Astrocyte (in vitro differentiated cells and primary cell): Measurements from ENCODE around the gene OPRL1.

Experiments used
- EZH2 ChIP-seq: IDR thresholded peaks from 2 replicates; pipeline ENCODE4 v1.6.1; 2012; ENCODE audit warnings: mild to moderate bottlenecking, low read length, inconsistent platforms; ENCODE audit not compliant: insufficient read depth
- TF ChIP-seq, protein P1 (sequence below): IDR thresholded peaks from 2 replicates; pipeline ENCODE4 v1.5.1; 2011; ENCODE audit warnings: low read depth, mild to moderate bottlenecking, inconsistent platforms, low read length, moderate library complexity; ENCODE audit not compliant: insufficient read depth

DNA sequence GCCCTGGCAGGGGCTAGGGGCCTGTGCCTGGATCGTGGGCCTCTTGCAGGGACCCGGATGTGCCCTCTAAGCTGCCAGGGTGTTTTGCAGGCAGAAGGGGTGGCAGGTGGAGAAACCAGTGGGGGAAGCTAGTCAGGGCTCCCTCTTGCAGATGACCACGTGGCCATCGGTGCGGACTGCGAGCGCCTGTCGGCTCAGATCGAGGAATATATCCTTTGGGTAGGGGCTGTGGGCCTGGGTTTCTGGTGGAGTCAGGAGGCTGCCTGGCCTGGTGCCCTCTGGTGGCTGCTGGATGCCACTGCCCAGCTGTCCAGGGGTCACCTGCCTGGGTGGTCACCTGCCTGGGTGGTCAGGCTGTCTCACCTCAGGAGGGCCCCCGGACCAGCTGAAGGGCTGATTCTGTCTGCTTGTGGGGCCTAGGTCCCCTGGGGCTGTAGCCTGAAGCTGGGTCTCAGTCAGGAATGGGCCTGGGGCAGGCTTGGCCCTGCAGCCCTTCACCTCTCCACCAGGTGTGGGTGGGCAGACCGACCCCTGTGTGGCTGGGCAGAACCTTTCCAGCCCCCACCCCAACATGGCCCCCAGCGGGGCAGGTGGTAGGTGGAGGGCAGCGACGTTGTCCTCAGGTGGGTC lies 10.2 kb upstream of the OPRL1 start:
- TF ChIP-seq, protein P1, sequence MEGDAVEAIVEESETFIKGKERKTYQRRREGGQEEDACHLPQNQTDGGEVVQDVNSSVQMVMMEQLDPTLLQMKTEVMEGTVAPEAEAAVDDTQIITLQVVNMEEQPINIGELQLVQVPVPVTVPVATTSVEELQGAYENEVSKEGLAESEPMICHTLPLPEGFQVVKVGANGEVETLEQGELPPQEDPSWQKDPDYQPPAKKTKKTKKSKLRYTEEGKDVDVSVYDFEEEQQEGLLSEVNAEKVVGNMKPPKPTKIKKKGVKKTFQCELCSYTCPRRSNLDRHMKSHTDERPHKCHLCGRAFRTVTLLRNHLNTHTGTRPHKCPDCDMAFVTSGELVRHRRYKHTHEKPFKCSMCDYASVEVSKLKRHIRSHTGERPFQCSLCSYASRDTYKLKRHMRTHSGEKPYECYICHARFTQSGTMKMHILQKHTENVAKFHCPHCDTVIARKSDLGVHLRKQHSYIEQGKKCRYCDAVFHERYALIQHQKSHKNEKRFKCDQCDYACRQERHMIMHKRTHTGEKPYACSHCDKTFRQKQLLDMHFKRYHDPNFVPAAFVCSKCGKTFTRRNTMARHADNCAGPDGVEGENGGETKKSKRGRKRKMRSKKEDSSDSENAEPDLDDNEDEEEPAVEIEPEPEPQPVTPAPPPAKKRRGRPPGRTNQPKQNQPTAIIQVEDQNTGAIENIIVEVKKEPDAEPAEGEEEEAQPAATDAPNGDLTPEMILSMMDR: peak; percentile 46
- TF ChIP-seq EZH2: no peak
